ENCODE data around the gene SCP2. TPM values are rescaled to one million over a fixed set of nuclear protein-coding genes. Genes with fewer than 3 reads are reported as not detected.
A peak's percentile ranks its signal among the peaks of the same experiment; 100 is the strongest.

The SCP2 gene
- total RNA-seq, 3 donors from 2014 or later = 97.3 to 144 (median 139) TPM

DNA sequence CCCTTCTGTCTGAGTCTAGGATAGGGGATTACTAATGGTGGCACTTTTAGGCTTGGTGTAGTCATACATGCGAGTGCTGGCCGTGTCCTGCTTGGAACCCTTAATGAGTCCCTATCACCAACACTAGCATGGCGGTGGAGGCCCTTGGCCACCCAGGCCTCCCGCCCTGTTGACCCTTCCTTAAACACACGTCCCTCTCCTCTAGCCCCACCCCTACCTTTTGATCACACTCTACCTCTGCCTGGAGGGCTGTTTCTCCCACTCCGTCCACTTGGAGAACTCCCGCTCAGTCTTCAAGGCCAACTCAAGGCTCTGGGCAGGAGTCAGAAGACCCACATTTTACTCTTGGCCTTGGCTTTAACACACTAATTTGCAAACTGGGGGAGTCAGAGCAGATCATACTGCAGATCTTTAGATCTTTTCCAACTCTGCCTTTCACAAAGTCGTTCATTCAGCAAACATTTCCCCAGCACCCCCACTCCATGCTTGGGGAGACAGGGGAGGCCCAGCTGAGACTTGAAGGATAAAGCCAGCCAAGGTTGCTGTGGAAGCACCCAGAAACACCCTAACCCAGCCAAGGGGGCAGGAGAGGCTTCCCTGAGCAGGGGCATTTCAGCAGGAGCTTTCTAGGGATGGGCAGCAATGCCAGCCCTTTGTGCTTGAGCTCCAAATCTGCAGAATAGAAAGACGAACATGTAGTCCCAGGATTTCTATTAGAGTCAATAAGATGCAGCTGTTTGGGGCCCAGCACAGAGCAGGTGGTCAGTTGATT lies 136.9 kb downstream of the SCP2 start:
- no peaks in the 10 kb centered on the region for H3K9me3 ChIP-seq
- intact Hi-C loops (cut with DNase I; ENCODE audit: low total_unique reads) = no loop called here
- peak overlapping the region; percentile 70 to 83 (median 72) for H3K4me3 ChIP-seq
- DNase-seq (ENCODE audit: low spot score in 2 of 2) = no peak
- H3K36me3 ChIP-seq = no peaks in the 10 kb centered on the region
- H3K4me1 ChIP-seq = no peaks in the 10 kb centered on the region
- TF ChIP-seq, protein P1, sequence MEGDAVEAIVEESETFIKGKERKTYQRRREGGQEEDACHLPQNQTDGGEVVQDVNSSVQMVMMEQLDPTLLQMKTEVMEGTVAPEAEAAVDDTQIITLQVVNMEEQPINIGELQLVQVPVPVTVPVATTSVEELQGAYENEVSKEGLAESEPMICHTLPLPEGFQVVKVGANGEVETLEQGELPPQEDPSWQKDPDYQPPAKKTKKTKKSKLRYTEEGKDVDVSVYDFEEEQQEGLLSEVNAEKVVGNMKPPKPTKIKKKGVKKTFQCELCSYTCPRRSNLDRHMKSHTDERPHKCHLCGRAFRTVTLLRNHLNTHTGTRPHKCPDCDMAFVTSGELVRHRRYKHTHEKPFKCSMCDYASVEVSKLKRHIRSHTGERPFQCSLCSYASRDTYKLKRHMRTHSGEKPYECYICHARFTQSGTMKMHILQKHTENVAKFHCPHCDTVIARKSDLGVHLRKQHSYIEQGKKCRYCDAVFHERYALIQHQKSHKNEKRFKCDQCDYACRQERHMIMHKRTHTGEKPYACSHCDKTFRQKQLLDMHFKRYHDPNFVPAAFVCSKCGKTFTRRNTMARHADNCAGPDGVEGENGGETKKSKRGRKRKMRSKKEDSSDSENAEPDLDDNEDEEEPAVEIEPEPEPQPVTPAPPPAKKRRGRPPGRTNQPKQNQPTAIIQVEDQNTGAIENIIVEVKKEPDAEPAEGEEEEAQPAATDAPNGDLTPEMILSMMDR (IDR thresholded peaks at IDR 0.05) = no peak
- TF ChIP-seq POLR2AphosphoS5 (IDR thresholded peaks at IDR 0.05) = no peak
- TF ChIP-seq POLR2A (IDR thresholded peaks at IDR 0.05) = no peak
- H3K27me3 ChIP-seq = peaks cover 4 to 6% of the 10 kb centered on the region in 2 donors
- H3K27ac ChIP-seq = peak overlapping the region in 1 of 2 donors; percentile 94

GRCh38 chr1:53065391-53065790 lies 138.3 kb downstream of the SCP2 start:
- intact Hi-C loops (cut with DNase I; ENCODE audit: low total_unique reads) = no loop called here
- H3K36me3 ChIP-seq = no peaks in the 10 kb centered on the region
- DNase-seq (ENCODE audit: low spot score in 2 of 2) = peak in 1 of 2 donors; percentile 4
- TF ChIP-seq, protein P1 (IDR thresholded peaks at IDR 0.05) = no peak
- TF ChIP-seq POLR2A (IDR thresholded peaks at IDR 0.05) (no peak), POLR2AphosphoS5 (IDR thresholded peaks at IDR 0.05) (no peak)
- no peaks in the 10 kb centered on the region for H3K9me3 ChIP-seq
- H3K27me3 ChIP-seq = peaks cover 4 to 6% of the 10 kb centered on the region in 2 donors
- H3K27ac ChIP-seq = no peak overlapping the region
- no peak overlapping the region for H3K4me3 ChIP-seq
- no peaks in the 10 kb centered on the region for H3K4me1 ChIP-seq

DNA sequence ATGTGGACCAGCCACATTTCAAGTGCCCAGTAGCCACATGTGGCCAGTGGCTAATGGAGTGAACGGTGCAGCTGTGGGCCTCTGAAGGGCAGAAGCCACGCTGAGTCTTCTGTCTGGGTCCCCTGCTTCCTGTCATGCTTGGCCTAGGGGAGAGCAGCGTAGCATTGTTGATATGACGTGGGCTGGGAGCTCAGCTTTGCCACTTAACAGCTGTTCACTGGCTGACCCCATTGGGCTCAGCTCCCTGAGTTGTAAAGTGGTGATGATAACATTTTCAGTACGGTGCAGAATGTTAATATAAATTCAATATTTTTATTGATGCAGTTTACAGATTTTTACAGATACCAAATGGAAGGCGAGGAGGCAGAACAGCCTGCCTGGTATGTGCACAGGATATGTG lies 139.4 kb downstream of the SCP2 start:
- DNase-seq (ENCODE audit: low spot score in 2 of 2) = peak in 1 of 2 donors; percentile 1
- Histone ChIP-seq H3K4me3 (no peak overlapping the region), H3K9me3 (no peaks in the 10 kb centered on the region), H3K27ac (peak overlapping the region in 1 of 2 donors; percentile 48), H3K4me1 (no peaks in the 10 kb centered on the region), H3K36me3 (no peaks in the 10 kb centered on the region), H3K27me3 (peaks cover 0 to 6% of the 10 kb centered on the region in 2 donors)
- TF ChIP-seq POLR2AphosphoS5 (IDR thresholded peaks at IDR 0.05) (no peak), POLR2A (IDR thresholded peaks at IDR 0.05) (no peak)
- TF ChIP-seq, protein P1 (IDR thresholded peaks at IDR 0.05) = no peak
- intact Hi-C loops (cut with DNase I; ENCODE audit: low total_unique reads) = no loop called here

DNA sequence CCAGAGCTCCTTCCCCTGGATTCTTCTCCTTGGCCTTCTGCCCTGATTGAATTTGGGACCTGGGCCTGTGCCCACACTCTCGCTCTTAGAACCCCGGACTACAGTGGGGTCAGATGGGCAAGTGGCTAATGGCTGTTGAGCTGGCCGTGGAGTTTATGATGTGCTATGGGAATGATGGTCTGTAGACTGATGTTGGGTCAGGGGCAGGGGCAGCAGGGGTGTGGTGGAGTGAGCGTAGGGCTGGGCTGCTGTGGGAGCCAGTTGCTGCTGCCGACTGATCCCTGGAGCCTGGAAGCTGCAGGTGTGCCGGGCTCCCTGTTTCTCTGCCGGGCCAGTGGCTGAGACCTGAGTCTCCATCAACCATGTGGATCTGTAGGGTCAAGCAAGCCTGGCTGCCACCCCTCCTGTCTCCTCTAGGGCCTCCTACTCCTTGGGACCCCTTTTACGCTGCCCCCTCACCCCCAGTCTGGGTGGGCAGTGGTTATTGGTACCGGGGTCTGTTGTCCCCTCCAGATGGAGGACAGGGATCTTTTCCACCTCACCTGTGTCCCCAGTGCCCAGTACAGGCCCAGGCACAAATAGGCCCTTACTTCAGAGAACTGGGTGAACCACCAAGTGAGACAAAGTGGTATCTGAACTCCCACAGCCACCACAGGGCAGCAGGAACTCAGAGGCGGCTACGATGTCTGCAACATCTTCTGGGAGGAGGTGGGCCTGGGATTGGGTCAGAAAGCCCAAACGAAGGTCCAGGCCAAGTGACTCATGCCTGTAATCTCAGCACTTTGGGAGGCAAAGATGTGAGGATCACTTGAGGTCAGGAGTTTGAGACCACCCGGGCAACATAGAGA lies 140.0 kb downstream of the SCP2 start:
- TF ChIP-seq POLR2A (IDR thresholded peaks at IDR 0.05) = no peak
- TF ChIP-seq POLR2AphosphoS5 (IDR thresholded peaks at IDR 0.05) = no peak
- TF ChIP-seq, protein P1 (IDR thresholded peaks at IDR 0.05) = no peak
- Histone ChIP-seq H3K9me3 (no peaks in the 10 kb centered on the region), H3K4me3 (no peak overlapping the region), H3K4me1 (no peaks in the 10 kb centered on the region), H3K36me3 (no peaks in the 10 kb centered on the region), H3K27ac (peak overlapping the region in 1 of 2 donors; percentile 48), H3K27me3 (peaks cover 0 to 6% of the 10 kb centered on the region in 2 donors)
- intact Hi-C loops (cut with DNase I; ENCODE audit: low total_unique reads) = no loop called here
- peak in 1 of 2 donors; percentile 10 for DNase-seq (ENCODE audit: low spot score in 2 of 2)
